Hepatocyte (in vitro differentiated cells): ENCODE results near the gene HMG20A.

ENCODE experiments used
- EZH2phosphoT487 ChIP-seq: fragments of 200-600 bp; sonication (generic); IDR thresholded peaks from one replicate; pipeline ENCODE4 v1.6.1; 2018; ENCODE audit warnings: antibody characterized with exemption, mild to moderate bottlenecking, low read depth, moderate library complexity; ENCODE audit not compliant: unreplicated experiment, severe bottlenecking
- TF ChIP-seq, protein P1 (sequence below): fragments of 200-600 bp; sonication (generic); IDR thresholded peaks from 2 replicates; pipeline ENCODE4 v1.5.1; 2016; ENCODE audit warnings: antibody characterized with exemption, mild to moderate bottlenecking; ENCODE audit not compliant: poor library complexity

DNA sequence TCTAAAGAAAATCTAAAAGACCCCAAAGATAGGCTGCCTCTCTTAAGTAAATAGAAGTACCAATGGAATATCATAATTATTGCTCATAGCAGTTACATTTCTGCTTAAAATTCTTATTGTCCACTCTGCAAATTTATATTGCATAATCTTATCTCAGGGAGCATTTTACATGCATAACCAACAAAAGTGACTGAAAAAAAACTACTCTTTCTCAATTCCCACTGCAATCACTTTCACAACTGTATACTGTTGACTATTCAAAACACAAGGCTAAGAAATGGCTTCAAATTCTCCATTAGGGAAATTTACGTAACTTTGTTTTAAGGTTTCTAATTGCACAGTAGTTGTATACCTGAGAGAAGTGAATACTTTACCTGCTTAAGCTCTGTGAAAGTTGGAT lies 56.3 kb downstream of the HMG20A start:
- TF ChIP-seq, protein P1, sequence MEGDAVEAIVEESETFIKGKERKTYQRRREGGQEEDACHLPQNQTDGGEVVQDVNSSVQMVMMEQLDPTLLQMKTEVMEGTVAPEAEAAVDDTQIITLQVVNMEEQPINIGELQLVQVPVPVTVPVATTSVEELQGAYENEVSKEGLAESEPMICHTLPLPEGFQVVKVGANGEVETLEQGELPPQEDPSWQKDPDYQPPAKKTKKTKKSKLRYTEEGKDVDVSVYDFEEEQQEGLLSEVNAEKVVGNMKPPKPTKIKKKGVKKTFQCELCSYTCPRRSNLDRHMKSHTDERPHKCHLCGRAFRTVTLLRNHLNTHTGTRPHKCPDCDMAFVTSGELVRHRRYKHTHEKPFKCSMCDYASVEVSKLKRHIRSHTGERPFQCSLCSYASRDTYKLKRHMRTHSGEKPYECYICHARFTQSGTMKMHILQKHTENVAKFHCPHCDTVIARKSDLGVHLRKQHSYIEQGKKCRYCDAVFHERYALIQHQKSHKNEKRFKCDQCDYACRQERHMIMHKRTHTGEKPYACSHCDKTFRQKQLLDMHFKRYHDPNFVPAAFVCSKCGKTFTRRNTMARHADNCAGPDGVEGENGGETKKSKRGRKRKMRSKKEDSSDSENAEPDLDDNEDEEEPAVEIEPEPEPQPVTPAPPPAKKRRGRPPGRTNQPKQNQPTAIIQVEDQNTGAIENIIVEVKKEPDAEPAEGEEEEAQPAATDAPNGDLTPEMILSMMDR, result no peak
- no peak for TF ChIP-seq EZH2phosphoT487
